ENCODE data around the gene CREBBP.
"Not testable (repeated sequence)": the region's sequence is repeated elsewhere in the genome, so short reads cannot be mapped to it uniquely, and the experiment has no call there.

Gene CREBBP

DNA sequence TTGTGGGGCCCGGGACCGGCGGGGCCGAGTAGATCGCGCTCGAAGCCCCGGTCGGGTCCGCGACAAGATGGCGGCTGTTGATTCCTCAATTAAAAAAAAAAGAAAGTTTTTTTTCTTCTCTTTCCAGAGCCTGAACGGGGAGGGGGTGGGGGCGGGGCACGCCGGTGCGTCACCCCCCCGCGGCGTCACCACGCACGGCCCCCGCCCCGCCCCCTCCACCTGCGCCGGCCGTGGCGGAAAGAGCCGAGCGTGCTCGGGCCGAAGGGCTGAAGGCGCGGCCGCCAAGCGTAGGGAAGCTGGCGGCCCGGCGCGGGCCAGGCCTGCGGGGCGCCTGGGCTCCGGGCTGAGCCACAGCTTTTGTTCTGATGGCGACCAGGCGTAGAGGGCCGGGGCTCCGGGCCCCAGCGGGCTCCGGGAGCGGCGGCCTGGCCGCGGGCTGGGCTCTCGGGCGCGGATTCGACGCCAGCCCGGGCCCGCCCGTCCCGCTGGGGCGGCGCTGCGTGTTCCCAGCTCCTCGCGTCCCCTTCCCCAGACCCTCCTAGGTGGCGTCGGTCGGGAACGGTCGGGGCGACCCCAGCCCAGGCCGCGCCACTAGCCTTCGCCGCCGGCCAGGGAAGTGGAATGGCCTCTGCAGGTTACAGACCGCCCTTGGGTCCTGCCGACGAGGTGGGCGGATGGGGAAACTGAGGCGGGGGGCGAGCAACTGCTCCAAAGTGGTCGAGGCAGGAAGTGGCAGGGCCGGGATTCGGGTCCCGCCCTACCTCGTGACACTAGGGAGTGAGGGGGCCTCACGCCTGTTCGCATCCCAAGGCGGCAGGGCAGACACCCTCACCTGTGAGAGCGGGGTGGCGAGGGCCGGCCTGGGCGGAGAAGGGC lies at the start of gene CREBBP:
Gene CREBBP (minus strand): TSS at position 91 of the 876 bp plus-strand sequence. CDS start 797 bp downstream, outside the sequence.
- peak; percentile 65 to 93 for DNase-seq

DNA sequence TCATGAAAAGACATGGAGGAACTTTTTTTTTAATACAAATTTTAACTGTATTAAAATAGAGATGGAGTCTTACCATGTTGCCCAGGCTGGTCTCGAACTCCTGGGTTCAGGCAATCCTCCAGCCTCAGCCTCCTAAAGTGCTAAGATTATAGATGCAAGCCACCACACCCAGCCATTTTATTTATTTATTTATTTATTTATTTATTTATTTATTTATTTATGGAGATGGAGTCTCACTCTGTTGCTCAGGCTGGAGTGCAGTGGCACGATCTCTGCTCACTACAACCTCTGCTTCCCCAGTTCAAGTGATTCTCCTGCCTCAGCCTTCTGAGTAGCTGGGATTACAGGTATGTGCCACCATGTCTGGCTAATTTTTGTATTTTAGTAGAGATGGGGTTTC lies 46.6 kb upstream of the CREBBP start:
- DNase-seq, result not testable (repeated sequence)

DNA sequence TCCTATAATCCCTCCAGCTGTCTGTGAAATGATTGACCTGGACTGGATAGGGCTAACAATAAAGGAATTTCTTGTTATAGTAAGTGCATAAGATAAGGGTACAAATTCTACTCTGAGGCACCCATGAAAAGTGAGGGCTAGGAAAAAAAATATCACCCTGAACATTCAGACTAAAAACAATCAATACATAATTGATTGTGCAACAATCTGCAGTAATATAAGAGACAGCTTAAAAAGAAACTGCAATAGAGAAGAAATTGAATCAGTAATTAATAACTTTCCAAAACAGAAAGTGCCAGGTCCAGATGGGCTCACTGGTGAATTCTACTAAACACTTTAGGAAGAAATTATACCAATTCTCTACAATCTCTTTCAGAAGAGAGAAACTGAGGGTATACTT lies 44.2 kb upstream of the CREBBP start:
- no peak for DNase-seq

DNA sequence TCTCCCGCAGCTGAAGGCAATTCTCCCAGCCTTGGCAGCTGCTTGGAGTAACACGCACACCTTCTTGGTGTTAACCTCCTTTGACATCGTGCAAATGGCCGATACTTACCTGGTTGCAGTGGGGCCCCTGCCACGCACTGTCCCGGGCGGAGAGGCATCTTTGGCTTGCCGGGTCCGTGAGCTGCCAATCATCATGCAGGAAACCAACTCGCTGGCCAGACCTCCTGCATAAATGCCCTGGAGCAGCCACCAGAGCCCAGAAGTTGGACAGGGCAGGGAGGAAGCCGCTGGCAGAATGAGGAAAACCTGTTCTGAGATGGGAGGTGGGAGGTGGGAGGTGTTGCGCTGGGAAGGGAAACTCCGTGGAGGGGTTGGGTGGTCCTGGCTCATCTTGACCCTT lies 41.7 kb upstream of the CREBBP start:
- no peak for DNase-seq

DNA sequence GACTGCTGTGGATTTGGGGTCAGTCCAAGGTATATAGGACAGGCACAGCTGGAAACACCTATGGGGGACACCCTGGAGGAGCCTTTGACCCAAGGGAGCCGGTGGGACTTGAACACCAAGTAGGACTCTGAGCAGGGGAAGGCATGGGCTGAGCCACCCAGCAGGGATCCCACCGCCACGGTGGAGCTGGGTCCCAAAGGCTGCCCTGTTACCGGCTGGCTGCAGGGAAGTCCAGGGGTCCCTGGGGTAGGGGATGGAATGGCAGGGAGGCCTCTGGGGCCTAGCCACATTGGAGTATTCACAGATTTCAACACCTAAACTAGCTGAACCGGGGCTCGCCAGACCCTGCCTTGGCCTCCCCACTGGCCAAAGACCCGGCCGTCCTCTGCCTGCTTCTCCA lies 39.7 kb upstream of the CREBBP start:
- no peak for DNase-seq

DNA sequence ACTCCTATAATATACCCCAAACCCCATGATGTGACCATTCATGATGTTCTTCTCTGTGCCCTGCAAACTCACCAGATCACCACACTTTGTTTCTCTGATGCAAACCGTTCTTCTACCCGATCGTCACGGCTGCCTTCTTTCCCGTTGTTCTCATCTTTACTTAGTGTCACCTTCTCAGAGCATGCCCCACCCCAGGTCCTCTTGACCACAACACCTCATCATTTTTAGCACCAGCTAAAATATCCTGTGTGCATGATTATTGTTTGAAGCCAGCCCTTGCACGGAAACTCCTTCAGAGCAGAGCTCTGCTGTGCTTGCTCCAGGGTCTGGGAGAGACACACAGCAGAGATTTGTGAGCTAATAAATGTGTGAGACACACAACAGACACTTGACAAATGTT lies 38.9 kb upstream of the CREBBP start:
- DNase-seq, result no peak

DNA sequence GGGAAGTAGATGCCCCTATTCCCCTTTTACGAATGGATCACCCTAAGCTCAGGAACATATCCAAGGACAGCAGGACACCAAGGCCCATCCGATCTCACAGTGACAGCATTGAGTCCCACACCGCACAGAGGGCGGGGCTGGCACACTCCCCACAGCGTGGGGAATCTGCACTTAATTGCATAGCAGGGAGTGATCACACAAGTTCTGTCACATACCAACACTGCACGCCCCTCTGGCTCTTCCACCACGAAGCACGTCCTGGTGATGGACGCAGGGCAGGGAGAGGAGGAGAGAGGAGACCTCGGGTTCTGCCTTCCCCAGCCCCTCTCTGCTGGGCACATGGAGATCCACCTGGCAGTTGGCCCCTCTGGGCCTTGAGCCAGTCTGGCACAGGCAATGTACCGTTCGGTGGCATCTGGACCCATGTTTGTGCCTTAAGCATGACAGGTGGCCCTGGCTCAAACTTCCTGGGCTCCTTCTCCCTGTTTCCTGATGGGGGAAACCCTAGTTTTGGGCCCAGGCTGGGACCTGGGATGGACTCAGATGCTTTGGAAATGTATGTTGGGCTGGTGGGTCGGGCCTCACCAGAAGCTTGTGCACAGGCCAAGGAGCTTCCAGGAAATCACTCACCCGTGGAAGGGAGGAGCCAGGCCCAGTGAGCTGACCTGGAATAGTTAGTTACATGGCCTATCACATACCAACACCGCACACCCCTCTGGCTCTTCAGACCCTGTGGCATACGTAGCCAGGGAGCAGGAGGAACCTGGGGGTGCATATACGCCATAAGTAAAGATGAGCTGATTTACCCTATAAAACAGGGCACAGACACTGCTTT lies 35.1 kb upstream of the CREBBP start:
- DNase-seq, result peak in 1 of 2 experiments; percentile 21

DNA sequence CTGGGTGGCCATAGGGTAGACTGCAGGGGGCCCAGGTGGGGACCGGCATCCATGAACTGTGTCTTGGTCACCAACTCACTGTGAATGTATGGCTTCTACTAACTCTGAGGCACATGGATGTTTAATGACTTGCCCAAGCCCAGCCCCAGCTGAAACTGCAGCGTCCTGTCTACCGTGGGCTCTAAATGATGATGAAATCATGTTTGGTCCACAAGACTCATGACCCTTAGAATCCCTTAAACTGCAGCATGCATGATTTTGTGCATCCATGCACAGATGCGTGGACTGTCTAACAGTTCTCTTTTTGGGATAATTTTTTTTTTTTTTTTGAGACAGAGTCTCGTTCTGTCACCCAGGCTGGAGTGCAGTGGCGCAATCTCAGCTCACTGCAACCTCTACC lies 32.4 kb upstream of the CREBBP start:
- DNase-seq, result no peak

DNA sequence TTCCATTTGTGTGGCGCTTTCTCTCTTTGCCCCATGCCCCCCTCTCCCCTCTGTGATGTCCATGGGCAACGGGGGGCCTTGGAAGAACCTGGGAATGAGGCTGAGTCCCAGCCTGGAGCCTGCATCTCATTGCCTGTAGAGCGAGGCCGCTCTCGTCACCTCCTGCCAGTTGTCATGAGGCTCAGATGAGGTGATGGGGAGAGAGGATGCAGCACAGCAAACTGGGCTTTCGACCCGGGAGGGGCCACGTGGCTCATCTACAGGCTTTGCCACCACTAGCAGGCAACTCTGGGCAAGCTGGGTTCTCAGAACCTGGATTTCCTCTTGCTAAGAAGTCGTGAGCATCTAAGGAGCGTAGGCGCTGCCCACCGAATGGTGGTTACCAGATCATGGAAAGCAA lies 31.9 kb upstream of the CREBBP start:
- no peak for DNase-seq

DNA sequence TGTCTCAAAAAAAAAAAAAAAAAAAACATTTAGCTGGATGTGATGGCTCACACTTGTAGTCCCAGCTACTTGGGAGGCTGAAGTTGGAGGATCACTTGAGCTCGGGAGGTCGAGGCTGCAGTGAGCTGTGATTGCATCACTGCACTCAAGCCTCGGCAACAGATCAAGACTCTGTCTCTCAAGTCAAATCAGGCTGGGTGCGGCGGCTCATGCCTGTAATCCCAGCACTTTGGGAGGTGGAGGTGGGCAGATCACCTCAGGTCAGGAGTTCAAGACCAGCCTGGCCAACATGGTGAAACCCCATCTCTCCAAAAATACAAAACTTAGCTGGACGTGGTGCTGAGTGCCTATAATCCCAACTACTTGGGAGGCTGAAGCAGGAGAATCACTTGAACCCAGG lies 31.2 kb upstream of the CREBBP start:
- DNase-seq, result not testable (repeated sequence)

DNA sequence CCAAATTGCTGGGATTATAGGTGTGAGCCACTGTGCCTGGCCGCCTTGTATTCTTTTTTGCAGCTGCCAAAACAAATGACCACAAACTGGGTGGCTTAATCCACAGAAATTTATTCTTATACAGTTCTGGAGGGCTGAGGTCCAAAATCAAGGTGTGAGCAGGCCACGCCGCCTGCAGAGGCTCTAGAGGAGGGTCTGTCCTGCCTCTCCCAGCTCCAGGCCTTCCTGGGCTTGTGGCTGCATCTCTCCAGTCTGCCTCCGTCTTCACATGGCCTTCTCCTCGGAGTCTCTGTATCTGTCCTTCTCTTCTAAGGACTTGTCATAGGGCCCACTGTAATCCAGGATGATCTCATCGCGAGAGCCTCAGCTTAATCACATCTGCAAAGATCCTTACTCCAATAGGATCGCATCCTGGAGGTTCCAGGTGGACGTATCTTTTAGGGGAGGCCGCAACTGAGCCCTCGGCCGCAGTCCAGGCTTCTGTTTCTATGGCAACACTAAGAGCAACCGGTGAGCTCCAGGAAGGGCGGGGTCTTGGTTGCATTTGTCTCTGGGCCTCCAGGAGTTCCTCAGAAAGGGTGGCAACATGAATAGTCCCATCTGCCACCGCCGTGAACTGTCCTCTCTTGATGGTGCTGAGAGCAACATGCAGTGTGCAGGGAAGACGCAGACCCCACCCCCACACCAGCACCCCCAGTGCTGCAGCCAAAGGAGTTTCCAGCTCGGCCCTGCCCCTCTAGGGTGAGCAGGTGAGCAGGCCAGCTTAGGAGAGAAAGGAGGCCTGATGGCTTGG lies 29.5 kb upstream of the CREBBP start:
- DNase-seq, result no peak

DNA sequence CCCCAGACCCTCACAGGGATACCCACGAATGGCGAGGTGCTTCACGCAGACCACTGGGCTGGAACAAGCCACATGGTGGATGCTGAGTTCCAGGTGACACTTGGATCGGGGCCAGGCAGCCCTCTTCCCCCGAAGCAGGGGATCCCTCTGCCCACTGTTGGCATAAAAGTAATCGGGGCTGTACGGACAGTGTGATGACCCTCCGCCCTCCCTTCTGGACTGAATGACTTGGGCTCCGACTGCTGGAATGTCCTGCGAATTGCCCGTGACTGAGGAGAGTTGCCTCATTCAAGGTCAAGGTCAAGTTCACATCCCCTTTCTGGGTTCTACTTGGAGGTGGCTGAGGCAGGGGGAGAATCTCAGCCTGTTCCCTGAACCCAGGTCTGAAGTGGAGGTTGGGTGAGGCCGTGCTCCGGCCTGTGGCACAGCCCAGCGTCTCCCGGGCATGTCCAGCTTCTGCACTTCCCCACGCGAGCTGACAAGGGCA lies 28.5 kb upstream of the CREBBP start:
- no peak for DNase-seq

DNA sequence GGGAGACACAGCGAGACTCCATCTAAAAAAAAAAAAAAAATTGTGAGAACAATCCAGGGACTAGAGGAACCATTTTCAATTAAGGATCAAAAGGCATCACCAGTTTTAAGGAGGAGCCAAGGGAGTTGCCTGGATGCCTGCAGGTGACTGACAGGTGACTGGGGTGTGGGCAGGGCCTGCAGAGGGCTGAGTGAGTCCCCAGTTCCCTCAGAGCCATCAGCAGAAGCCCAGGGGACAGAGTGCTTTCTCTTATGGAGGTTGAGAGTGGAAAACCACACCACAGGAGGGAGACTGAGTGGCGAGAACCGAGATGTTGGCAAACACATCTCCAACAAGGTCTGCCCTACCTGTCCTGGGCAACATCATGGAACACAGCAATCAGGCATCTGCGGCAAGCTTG lies 27.1 kb upstream of the CREBBP start:
- DNase-seq, result no peak

DNA sequence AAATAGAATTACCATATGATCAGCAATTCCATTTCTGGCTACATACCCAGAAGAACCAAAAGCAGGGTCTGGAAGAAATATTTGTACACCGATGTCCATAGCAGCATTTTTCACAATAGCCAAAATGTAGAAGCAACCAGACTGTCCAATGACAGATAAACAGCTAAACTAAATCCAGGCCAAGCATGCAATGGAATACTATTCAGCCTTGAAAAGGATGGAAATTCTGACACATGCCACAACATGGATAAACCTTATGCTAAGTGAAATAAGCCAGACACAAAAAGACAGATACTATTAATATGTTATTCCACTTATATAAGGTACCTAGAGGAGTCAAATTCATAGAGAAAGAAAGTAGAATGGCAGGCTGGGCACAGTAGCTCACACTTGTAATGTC lies 25.9 kb upstream of the CREBBP start:
- no peak for DNase-seq

DNA sequence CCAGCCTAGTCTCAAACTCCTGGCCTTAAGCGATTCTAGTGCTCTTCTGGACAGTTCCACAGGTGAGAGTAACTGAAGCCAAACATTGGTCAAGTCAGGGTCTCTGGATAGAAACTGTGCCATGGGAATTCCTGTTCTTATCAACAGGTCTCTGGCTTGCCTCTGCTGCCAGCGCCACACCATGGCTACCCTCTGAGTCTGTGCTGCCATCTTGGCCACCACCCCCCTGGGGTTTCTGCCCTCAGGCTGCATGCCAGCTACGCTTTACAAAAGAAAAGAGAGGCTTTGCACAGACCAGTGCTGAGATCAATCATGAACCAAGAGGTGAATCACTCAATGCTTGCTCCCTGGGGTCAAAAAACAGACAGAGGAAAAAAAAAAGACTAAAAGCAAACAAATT lies 24.4 kb upstream of the CREBBP start:
- DNase-seq, result no peak

DNA sequence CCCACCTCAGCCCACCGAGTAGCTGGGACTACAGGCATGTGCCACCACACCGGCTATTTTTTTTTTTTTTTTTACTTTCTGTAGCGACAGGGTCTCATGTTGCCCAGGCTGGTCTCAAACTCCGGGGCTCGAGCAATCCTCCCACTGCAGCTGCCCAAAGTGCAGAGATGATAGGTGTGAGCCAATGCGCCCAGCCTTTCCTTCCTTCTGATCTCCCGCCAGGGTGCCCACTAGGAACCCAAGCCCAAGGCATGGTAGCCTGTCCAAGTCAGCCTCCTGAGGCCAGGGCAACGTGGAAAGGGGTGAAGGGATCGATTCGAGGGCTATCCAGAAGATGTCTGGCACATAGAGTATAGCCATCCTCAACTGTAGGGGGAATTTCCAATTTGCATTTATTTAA lies 9.6 kb upstream of the CREBBP start:
- DNase-seq, result no peak

DNA sequence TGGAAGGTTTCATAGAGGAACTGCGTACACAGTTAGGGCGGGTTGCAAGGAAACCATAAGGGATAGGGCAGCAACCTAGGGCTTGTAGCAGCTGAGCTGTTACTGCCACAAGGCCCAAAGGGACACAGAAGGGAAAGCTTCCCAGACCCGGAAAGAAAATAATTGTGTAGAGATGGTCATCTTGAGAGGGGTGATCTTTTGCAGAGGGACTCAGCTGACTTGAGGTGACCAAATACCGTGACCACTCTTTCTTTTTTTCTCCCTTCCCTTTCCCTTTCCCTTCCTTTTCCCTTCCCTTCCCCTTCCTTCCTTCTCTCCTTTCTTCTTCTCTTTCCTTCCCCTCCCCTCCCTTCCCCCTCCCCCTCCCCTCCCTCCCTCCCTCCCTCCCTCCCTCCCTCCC lies 8.5 kb upstream of the CREBBP start:
- no peak for DNase-seq

DNA sequence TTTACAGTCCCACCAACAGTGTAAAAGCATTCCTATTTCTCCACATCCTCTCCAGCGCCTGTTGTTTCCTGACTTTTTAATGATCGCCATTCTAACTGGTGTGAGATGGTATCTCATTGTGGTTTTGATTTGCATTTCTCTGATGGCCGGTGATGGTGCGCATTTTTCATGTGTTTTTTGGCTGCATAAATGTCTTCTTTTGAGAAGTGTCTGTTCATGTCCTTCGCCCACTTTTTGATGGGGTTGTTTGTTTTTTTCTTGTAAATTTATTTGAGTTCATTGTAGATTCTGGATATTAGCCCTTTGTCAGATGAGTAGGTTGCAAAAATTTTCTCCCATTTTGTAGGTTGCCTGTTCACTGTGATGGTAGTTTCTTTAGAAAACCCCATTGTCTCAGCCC lies 5.5 kb upstream of the CREBBP start:
- DNase-seq, result not testable (repeated sequence)

DNA sequence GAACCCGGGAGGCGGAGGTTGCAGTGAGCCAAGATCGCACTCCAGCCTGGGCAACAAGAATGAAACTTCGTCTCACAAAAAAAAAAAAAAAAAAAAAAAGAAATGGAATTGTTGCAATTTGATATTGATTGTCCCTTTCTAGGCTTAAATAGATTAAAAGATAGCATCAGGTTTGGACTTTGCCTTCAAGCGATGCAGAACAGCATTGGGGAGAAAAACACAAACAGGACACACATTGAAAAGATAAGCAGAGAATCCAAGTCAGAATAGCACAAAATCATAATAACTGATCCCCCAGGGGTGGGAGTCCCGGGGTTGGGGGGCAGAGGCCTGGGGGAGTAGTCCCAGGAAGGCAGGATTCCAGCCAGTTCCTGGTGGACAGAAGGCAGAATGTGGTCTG lies 3.9 kb upstream of the CREBBP start:
- DNase-seq, result no peak

DNA sequence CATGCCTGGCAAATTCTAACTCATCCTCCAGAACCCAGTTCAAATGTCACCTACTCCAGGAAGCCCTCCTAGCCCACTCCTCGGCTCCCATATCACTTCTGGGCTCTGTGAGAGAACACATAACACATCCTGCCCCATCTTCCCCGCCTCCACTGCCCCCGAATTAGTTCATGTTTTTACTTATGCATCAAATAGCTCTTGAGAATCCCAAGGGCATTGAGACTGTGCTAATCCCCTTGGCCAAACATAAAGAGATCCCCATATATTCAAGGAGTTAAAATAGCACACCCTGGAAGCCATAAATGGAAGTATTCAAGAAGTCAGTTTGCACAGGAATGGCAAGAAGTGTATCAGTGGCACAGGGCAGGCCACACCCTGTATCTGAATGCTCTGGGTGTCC lies 2.0 kb upstream of the CREBBP start:
- DNase-seq, result no peak

DNA sequence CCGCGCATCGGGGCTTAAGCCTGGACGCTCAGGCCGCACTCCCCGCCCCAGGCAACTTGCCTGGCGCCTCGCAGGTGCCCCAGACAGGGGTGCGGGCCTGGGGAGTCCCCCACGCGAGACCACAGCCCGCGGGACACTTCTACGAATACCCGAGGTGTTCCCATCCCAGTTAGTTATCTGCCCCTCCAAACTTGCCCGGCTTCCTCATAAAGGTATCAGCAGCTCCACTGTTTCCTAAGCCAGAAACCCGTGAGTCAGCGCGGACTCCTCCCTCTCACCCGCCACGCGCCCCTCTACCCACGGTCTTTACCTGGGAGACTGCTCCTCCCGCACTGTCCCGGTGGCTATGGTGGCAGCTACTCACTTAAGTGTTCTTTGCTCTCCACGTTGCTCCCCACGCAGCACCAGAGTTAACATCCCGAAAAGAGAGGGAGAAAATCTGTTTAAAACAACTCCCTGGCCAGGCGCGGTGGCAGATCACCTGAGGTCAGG lies 1.0 kb upstream of the CREBBP start:
- no peak for DNase-seq

DNA sequence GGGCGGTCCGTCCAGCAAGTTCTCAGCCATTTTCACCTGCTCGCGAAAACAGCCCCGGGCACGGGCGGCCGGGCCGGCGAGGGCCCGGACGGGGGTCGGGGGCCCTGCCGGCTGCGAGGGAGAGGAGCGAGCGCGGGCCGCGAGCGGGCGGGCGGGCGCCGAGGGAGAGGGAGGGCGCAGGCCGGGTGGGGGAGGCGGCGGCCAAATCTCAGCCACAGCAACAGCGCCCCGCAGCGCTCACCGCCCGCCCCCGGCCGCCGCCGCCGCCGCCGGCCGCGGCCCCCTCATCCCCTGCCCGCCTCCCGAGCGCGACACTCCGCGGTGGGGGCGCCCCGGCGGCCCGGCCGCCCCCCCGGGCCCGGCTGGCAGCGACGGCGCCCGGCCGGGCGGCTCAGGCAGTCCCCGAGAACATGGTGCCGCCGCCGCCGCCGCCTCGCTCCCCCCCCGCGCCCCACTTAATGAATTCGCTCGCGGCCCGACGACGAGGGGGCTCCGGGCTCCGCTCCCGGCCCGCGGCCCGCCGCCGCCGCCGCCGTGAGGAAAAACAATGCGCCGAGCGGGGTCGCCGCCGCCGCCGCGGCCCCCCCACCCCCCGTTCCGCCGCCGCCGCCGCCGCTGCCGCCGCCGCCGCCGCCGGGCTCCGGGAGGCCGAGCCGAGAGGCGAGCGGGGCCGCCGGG lies 487 bp downstream of the CREBBP start:
- peak in 1 of 2 experiments; percentile 44 for DNase-seq
